GM19438 (cell line): ENCODE data around the gene FTCD.
"Not testable (repeated sequence)": the region's sequence is repeated elsewhere in the genome, so short reads cannot be mapped to it uniquely, and the experiment has no call there.

Source experiments
- ATAC-seq: cut with Tn5 transposase; IDR thresholded peaks from one replicate; pipeline ENCODE4 v1.9.1; 2021; ENCODE audit warnings: low read depth; ENCODE audit not compliant: unreplicated experiment

Gene FTCD

DNA sequence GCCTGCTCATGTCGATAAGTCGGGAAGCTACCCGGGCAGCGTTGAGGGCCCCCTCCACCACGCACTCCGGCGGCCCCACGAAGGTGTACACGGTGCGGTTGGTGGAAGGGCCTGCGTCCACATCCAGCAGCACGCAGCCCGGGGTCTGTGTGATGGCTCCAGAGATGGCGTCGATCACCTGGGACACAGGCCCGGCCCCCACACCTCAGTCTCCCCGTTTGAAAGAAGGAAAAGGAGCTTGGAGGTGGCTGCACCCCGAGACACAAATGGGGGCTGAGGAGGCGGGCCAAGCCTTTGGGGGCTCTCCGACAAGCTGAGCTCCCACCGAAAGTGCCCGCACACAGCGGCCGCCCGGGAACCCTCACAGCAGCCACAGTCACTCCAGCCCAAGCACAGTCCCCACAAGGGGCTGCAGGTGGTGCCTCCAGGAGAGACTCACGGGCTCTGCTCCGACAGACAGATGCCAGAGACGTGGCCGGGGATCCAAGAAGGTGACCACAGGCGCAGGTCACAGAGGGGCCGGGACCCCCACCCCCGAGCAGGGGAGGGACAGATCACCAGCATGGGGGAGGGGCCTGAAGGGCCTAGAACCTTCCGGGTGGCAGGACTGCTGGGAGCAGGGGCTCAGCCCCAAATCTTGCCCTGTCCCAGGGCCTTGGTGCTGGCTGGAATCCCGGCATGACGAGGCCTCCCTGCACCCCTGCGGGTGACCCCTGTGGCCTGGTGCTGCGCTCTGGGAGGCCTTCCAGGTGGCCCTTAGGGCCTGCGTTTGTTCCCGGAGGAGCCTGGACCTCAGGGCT, 1.0 kb downstream of the FTCD start:
- ATAC-seq: no peak

DNA sequence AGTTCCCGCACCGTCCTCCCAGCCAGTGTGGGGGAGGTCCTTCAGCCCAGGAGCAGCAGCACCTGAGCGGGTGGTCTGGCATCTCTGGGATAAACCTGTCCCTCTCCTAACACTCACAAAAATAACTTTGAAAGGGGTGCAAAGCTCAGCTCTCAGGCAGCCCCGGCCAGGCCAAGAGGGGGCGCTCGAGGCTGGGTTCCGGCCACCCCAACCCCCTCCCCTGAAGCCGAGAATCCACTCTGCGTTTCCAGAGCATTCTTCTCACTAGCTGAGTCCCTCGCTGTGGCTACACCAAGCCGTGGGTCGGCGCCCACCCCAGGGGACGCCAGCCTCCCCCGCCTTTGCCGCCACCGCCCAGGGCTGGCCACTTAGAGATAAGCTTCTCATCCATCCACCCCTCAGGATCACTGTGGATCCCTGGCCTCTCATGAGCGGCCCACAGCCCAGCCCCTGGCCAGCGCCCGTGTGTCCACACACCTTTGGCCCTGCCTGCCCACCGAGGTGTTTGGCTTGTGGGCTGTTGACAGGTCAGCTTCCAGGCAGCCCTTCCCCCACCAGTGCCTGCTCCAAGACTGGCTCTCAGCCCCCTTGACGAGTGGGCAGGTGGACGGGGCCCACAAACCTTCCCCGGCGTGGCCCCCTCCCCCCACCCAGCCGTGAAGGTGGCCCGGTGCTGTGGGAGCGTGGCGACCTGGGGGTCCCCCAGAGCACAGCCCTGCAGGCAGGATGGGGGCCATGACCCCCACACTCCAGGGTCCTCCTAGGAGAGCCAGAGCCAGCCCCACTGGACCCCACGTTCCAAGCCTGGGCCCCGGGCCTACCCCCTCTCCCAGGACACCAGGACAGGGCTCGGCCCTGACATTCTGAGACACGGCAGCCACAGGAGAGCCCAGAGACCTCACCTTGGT, 1.9 kb downstream of the FTCD start:
- ATAC-seq: no peak

DNA sequence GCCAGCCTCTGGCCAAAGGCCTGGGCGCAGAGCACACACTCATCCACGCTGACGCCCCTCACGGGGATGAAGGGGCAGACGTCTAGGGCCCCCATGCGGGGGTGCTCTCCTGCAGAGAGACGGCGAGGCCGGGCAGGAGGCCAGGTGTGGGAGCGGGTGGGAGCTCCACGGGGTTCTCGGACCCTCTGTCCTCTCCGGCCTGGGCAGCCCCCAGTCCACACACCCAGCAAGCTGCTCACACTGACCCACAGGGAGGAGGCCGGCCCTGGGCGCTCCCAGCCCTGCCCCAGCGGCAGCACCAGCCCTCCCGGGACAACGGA, 2.5 kb downstream of the FTCD start:
- no peak for ATAC-seq

- ATAC-seq: no peak
These were observed 3.1 kb downstream of the FTCD start for GRCh38 chr21:46151989-46152926.

DNA sequence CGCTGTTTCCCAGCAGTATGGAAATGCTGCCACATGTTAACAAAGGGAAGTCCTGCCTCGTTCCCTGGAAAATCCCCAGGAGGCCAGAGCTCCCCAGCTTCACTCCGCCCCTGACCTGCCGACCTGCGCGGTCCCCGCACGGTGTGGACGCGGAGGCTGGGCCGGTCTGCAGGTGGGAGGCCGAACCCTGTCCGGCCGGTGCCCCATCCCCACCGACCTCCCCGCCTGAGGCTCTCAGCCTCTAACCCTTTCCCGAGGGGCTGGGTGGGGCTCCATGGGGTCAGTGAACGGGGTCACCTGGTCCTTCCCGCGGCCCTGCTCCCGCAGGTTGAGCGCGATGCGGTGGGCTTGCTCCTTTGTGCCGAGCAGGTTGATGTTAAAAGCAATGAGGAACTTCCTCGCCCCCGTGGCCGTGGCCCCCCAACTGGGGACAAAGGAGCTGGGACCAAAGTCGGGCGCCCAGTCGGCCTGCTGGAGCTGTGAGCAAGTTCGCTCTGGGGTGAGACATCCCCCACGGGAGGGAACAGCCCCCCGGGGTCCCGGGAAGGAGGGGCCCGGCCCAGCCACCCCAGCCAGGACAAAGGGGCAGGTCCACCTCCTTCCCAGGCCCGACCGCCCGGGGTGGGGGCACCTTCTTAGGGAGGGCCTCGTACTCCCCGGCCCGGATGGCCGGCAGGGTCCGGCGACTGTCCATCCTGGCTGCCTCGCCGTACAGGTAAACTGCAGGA, 4.0 kb downstream of the FTCD start:
- no peak for ATAC-seq

GRCh38 chr21:46150491-46151121, 4.8 kb downstream of the FTCD start:
- ATAC-seq: no peak

GRCh38 chr21:46150073-46150472, 5.3 kb downstream of the FTCD start:
- no peak for ATAC-seq

GRCh38 chr21:46149205-46149901, 6.0 kb downstream of the FTCD start:
- ATAC-seq: no peak

- no peak for ATAC-seq
These were observed 7.3 kb downstream of the FTCD start for GRCh38 chr21:46148106-46148505.

GRCh38 chr21:46147429-46147828, 8.0 kb downstream of the FTCD start:
- not testable (repeated sequence) for ATAC-seq

DNA sequence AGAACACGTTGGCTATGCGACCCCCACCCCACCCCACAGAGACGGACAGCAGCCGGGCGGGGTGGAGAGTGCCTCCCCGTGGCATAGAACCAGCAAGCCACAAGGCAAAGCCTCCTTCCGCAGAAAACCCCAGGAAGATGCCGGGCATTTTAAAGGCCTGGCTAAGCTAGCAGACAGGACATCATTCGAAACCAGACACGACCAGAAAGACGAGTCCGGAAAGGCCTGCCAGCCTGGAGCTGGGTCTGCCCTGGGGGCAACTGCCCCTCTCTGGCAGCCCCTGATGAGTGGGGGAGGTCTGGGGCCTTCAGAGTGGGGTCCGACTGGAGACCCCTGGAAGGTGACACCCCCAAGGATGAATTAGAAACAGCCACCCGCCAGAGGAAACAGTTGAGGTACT, 8.5 kb downstream of the FTCD start:
- no peak for ATAC-seq

GRCh38 chr21:46145840-46146691, 9.3 kb downstream of the FTCD start:
- ATAC-seq: no peak

DNA sequence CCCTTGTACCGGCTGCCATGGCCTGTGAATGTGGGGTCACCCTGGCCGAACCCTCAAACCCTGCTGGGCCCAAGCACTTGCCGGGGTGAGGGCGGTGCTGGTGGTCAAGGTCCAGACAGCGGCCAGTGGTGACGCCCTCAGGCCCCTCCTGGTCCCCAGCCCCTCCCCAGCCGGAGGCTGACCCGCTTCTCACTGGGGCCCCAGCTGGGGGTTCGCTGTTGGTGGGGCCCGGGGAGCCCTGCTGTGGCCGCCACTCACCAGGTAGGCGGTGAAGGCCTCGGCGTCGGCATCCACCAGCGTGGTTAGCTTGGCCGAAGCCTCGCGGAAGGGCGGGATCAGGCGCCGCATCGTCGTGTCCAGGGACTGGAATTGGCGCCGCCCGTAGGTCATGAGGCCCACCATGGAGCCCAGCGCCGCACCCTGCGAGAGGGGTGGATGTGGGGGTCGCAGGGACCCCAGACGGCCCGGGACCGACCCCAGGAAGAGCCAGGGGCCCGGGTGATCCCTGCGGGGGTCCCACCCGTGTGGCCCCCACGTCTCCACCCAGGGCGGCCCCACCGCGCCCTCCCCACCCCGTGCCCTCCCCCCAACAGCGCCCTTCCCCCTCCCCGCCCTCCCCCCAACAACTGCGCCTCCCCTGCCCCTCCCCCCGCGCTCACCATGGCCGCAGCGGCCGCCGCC, 10.1 kb downstream of the FTCD start:
- no peak for ATAC-seq

GRCh38 chr21:46144464-46145070, 10.8 kb downstream of the FTCD start:
- ATAC-seq: no peak

DNA sequence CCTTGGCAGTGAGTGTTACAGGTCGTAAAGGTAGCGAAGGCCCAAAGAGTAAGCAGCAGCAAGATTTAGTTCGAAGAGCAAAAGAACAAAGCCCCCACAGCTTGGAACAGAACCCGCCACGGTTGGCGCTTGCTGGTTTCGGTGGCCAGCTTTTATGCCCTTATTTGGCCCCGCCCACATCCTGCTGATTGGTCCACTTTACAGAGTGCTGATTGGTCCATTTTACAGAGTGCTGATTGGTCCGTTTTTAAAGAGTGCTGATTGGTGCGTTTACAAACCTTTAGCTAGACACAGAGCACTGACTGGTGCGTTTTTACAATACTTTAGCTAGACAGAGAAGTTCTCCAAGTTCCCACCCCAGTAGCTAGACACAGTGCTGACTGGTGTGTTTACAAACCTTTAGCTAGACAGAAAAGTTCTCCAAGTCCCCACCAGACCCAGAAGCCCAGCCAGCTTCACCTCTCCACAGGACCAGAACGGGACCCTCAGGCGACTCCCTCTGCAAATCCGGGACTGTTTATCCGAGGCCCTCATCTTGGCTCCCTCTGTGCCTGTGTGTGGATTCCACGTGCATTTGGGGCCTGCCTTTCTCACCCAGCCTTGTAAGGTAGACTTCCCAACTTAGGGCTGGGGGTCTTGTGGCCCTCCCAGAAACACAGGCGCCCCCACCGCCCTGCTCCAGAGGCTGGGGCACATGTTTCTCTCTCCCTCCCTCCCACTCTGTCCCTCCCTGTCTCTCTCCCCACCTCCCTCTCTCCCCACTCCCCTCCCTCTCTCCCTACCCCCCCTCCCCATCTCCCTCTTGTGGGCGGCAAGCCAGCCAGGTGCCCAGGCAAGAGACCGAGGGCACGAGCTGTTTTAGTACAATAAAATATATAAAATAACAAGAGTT, 12.6 kb downstream of the FTCD start:
- no peak for ATAC-seq
